Astrocyte (in vitro differentiated cells and primary cell): ENCODE results near the gene RYR2.

Experiments used
- CTCF ChIP-seq: IDR thresholded peaks from 2 replicates; pipeline ENCODE4 v1.5.1; 2011; ENCODE audit warnings: low read depth, mild to moderate bottlenecking, inconsistent platforms, low read length, moderate library complexity; ENCODE audit not compliant: insufficient read depth
- EZH2 ChIP-seq: IDR thresholded peaks from 2 replicates; pipeline ENCODE4 v1.6.1; 2012; ENCODE audit warnings: mild to moderate bottlenecking, low read length, inconsistent platforms; ENCODE audit not compliant: insufficient read depth

DNA sequence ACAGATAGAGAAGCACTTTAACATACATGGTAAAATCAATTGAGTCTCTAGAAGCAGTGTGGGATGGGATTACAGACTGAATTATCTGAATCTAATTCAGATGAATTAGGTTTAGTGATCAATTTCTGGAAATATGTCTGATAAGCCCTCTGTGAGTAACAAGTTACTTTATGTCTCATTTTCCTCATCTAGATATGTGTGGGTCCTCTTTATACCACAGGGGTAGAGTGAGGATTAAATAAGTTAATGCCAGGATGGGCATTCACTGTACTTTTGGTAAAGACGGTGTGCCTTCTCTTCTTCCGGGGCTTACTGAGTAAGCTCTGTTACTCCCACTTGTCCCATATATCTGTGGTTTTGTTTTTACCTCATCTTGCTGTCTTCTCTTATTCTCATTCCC lies 225.8 kb downstream of the RYR2 start:
- no peak for TF ChIP-seq CTCF
- TF ChIP-seq EZH2, result no peak
